ENCODE results near the gene ALX1.

ALX1 gene

DNA sequence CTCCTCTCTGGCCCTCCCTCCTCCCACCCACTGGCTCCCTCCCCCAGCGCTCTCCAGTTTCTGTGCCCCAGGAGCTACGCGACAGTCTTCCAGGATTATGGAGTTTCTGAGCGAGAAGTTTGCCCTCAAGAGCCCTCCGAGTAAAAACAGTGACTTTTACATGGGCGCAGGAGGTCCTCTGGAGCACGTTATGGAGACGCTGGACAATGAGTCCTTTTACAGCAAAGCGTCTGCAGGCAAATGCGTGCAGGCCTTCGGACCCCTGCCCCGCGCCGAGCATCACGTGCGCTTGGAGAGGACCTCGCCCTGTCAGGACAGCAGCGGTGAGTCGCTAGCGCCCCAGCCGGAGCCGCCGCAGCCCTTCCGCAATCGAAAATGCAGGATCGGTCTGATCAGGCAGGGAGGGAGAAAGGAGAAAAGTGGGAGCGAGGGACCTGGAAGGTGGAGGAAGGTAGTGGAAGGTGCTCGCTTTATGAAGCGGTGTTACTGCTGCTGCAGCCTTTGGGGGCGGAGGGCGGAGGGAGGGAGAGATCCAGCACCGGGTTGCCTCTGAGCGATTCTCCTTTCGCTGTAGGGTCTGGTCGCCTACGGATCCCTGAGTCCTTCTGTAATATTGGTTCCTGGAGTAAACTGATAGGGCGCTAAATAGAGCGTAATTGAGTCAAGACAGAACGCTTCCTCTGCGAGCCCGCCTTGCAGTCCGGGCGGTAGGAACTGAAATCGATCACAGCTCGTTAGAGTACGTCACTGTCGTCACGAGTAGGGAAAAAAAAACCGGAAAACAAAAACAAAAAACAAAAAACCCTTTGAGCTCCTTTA, at the start of gene ALX1:
Gene ALX1, plus strand, starts transcription at position 56 of the 819 bp plus-strand sequence. Its CDS starts 42 bp downstream, at position 98.
- no peak for DNase-seq (ENCODE audit: low read depth)

DNA sequence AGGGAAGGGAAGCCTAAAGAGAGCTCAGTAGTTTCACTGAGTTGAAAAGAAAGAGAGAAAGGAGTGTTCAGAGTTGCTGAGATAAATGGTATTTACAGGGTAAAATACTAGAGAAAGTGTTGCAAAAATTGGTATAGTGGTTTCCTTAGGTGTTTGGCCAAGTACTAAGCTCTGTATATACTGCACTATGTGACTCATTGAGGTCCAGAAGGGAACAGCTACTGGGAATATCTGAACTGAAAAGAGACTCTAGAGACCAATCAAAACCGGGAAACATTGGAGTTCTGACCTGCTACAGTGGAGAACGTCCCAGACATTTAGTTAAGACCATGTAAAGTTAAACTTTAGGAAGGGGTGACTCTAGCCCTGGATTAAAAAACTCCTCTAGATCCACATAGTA, 42.7 kb upstream of the ALX1 start:
- DNase-seq (ENCODE audit: low read depth), result no peak

DNA sequence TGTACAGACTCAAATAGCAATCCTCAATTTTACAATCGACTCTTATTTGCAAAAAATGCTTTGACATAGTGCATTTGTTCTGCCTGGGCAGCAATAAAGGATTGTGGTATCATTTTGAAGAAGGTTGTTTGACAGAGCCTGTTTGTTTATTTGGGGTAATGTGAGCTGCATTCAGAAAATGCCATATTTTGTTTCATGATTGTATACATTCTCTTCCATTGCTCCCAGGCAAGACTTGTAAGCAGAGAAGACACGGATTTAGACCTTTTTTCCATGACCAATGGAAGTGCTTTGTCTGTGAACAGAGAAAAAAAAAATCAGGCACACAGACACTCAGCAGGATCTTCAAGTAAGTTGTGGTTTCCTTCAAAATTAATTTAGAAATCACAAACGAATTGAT, 35.5 kb upstream of the ALX1 start:
- DNase-seq (ENCODE audit: low read depth), result no peak

DNA sequence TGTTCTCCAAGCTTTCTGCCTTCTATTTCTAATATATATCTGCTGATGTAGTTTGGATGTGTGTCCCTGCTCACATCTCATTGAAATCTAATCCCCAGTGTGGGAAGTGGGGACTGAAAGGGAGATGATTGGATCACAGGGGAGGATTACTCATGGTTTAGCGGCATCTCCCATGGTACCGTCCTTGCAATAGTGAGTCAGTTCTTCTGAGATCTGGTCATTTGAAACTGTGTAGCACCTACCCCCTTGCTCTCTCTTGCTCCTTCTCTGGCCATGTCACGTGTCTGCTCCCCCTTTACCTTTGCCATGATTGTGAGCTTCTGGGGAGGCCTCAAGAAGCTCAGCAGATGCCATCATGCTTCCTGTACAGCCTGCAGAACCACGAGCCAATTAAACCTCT, 26.2 kb upstream of the ALX1 start:
- no peak for DNase-seq (ENCODE audit: low read depth)

DNA sequence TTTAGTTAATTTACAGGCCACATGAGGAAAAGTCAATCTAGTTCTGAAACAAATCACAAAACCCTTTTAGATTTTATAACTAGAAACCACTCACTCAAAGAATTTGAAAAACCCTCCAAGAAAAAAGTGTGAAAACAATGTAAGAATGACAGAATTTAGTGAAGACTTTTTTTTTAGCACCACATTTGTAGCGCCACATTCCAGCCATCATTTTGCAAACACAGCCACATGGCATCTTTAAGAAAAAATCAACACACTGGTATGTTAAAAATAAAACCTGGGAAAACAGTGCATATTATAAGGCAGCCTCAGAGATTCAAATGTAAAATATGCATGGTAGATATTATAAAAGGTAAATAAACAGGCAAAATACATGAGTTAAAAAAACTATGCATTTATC, 22.3 kb upstream of the ALX1 start:
- no peak for DNase-seq (ENCODE audit: low read depth)

DNA sequence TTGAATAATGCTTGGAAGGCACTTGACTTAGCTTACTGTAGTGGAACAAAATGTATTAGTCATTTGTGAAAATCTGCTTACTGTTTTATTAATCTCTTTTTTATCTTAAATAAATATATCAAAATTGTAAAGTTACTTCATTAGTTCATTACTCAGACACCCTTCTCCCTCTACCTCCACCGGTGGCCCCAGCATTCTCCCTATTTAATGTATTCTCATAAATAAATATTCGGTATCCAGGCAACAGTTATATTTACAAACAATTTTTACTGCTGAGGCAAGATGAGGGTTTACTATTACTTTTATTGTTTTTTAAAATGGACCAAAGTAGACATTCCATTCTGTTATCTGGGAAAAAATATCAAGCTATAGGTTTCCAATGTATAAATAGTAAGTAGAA, 19.6 kb upstream of the ALX1 start:
- no peak for DNase-seq (ENCODE audit: low read depth)

DNA sequence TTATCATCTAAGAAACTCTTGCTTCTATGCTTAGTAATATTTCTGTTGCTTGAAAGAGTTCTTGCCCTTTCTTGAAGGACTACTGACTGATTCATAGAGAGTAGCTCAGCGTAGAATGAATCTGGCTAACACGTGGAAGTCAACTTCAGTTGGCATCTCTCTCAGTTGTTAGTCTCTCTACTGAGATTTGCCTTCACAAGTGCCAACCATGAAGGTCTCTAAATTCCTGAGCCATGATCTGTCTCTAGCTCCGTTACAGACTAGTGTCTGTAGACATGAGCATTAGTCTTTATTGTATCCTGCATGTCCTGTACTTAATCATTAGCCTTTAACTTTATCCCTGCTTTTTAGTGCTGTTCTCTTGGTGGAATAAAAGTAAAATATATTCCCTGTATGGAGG, 19.1 kb upstream of the ALX1 start:
- no peak for DNase-seq (ENCODE audit: low read depth)

DNA sequence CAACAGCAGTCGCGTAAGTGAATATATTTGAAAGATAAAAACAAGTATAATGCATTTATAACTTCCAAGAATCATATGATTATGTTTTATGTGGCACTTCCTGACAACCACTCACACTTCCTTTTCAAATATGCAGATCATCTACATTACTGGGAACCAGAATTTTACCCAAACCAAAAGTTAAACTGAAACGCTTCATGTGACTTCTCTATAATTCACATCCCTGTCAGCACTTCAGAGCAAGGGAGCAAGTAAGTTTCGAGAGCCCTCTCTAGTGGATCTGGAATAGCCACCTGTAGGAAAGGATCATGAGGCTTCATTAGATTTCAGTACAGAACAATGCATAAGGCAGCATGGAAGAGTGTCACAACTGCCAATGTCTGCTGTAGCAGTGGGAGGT, 13.7 kb upstream of the ALX1 start:
- no peak for DNase-seq (ENCODE audit: low read depth)

DNA sequence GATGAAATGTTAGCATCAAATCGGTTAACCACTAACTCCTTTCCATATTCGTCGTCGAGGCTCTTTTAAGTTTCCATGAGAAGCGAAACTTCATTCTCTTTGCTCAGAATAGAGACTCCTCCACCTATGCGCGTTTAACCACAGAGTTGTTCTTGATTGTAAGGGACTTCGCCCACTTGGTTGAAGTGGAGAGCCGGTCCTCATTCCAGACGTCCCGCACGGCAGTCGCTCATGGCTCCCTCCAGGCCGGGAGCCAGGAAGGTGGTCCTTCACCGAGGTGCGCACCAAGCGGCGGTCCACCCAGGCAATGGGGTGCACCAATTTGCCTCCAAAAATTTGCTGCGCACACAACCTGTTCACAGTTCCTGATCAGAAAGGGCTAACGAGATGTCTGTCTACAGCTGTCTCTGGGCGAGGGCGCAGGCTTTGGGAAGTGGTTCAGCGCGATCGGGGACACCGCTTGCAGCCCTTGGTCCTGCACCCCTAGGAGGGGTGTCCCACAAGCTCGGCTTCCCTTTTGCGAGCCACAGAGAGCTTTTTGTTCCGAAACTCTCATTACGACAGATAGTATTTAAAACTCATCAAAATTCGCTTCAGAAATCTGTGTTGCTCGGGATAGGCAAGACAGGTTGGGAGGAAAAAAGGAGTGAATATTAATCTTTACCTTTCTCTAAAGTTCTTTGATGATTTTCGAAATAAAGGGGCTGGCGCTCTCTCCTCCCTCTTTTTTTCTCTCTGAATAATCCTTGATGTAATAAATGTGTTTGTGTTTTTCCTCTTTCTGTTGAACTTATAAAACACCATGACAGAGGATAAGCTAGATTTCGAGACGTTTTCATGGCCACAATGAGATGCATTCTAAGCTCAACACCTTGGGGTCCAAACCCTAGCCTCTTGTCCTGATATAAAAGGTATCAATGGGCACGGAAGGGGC, 6.4 kb upstream of the ALX1 start:
- DNase-seq (ENCODE audit: low read depth), result no peak

DNA sequence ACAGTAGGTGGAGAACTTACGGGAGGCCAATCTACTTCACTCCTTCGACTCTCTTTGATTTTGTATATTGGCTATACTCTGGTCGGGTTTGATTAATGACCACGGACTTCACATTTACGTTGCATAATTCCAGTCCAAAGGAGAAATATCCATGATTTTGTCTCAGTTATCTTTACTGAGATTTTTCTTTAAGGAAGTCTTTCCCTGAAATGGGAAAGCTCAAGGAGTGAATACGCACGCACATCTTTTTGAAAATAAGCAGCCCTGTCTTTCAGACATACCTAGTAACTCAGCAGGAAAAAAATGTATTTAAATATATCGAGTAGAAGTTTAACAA, 5.7 kb upstream of the ALX1 start:
- DNase-seq (ENCODE audit: low read depth), result no peak

DNA sequence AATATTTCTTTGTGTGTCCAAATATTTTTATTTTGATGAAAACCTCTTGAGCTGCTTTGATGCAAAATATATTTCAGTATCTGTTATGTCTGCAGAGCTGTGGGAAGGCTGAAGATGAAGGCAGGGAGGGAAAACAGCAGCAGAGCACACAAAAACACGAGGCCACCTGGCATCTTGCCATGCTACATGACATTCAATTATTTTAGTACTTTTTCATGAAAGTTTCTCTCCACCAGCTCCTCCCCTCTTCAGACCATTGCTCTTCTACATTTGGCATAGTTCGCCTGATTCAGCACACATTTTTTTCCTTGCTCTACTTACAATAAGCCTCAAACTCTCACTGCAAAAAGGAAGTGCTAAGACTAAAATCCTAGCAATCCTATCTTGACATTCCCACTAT, 4.6 kb upstream of the ALX1 start:
- DNase-seq (ENCODE audit: low read depth), result no peak

DNA sequence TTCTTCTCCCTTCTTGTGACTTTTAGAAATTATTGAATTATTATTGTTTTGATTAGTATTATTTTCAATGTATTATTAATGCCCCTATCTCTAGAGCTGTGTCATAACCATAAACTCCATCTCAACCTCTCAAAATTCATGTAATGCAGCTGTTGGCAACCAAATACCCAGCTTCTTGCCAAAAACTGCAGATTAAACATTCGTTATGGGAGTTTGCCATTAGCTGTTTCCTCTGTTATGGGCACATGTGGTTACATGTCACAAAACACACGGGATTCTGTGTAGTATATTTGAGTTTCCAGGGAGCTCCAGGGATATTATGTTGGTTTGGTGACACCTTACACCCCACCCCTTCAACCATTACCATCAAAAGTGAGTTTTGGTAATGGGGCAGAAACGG, 2.8 kb upstream of the ALX1 start:
- DNase-seq (ENCODE audit: low read depth), result no peak

DNA sequence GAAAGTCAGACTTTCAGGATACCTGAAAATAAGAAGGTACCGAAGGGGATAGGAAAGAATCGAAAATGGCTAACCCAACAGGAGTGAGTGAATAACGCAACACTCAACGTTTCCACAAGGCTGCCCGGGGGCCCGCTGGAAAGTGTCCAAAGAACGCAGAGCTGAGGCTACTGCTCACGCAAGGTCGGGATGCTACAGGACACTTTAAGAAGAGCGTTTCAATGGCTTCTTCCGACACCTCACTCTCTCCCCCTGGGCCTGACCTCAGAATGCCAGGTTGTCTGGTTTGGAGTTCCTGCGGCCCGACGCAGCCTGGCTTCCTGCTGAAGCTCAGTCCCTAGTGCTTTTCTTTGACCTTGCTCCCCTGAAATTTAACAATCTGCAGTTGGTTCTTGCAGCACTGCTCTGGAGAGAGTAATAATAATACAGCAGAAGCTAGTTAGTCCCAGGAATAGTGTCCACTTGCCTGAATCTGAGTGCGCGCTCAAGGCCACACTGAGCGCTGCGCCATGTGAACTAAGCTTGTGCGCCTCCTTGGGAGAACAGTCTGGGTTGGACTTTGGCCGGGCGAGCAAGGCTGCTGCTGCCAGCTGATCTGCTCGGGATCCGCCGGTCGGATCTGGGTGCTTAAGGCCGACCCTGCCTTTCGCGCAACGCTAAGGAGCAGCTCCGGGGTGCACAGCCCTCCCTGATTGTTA, 2.0 kb upstream of the ALX1 start:
- no peak for DNase-seq (ENCODE audit: low read depth)

DNA sequence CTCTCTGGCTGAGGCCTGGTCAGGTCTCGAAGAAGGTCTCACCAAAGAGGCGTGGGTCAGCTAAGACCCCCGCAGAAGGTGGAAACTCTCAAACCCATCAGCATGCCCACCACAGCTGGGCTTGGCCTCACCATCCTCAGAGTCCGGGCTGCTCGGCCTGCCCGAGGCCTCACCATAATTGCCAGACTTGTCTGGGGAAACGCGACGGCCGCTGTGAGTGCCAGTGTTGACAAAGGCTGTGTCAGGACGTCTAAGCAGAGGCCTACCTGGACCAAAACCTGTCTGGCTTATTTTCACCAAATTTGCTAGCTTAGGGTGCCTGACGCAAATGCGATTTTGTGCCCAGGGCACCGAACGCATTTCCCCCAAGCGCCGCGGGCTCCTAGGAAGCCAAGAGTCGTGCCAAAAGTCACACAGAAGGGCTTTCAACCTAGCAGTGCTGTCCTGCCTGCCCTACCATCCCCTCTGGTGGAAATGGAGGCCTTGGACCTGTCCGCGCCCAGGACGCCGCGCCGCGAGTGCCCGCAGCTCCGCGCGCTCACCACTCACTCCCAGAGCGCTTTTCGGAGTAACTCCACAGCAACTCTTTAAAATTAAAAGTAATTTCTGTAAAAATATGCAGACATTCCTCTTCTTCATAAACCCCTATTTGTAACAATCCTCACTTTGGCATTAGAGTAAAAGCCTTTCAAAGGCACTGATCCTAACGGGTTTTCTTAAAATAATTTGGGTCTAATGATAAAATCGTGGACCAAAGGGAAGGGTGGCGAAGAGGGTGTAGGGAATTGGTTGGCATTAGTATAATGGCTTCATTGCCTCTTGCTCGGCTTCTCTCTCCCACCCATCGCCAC, 1.2 kb upstream of the ALX1 start:
- DNase-seq (ENCODE audit: low read depth), result no peak

DNA sequence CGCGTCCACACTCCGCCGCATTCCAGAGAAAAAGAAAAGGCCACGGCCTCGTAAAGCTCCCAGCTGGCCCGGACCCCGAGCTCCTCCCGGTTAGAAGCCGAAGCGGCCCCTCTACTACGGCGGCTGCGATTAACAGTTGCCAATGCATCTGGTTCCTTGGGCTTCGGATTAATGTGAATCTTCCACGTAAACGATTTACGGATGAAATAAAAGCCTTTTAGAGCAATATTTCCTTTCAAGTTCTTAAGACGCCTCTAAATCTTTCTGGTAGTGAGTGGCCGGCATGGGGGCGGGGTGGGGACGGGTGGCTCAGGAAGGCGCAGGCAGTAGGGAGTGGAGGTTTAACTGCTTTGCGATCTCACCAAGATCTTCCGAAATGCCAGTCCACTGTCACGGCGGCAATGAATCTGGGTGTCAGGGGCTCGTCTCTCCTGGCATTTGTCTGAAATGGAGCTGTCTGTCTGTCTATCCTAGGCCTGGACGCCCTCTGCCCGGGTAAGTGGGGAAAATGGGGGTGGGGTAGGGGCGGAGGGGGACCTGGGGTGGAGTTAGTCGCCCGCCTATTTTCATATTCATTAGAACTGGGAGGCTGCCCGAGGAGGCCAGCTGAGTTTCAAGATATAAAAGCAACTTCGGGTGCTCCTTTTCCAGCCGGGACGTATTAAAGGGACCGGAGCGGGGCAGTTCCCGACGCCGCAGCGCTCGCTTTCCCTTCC, 413 bp upstream of the ALX1 start:
- no peak for DNase-seq (ENCODE audit: low read depth)

DNA sequence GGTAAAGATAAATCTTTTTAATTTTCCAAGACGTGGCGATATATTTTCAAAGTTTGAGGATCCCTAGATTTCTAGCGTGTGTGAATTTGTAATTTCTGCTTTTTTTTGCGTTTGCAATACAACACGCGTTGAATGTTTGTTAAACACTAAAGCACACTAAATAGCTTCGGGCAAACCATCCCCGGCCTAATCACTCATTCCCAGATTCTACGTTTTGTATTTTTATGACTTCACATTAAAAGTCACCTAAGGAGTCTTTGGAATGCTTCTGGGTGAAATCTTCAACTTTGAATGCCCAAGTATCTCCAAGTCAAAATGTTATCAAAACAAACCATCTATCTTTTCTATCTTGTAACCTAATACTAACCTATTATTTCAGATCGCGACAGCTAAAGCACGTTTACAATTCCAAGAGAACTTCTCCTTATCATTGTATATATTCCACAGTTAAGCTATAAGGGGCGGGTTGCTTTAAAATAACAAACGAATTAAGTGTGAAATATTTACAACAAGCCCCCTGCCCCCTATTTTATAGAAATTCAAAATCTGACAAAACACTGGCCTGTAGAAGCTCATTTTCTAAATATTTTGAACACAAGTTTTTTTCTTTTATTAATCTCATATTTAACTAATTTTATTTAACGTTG, 1.1 kb downstream of the ALX1 start:
- no peak for DNase-seq (ENCODE audit: low read depth)

DNA sequence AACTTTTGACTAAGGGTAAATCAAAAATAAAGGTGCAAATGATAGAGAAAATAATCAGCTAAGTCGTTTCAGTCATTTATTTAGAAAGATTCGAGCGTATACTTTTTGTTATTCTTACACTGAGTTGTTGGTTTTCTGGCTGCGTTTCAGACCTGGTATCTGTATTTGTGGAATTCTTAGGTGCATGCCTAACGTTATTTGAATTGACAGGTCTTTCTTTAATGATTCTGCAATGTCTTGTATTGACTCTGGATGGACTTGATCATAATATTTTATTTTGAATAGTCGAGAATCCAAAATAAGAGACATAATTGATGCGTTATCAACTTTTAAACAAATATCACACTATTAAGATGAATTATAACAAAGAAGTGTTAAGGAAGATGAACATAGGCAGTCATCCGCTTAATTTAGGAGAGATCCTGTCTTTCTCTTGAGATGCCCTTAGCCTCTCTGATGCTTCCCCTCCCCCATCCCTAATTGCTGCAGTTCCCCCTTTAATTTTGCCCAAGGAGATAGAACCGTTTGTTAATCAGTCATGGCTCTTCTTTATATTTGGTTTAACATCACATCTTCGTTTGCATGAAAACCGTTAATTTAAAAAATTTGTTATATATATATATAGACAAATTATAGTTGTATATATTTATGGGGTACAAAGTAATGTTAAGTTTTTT, 1.8 kb downstream of the ALX1 start:
- no peak for DNase-seq (ENCODE audit: low read depth)

DNA sequence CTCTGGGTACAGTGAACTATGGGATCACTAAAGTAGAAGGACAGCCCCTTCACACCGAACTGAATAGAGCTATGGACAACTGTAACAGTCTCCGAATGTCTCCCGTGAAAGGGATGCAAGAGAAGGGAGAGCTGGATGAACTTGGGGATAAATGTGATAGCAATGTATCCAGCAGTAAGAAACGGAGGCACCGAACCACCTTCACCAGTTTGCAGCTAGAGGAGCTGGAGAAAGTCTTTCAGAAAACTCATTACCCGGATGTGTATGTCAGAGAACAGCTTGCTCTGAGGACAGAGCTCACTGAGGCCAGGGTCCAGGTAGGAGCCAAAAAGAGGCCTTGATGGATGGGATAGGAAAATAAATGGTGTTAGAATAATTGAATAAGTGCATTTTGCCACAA, 3.5 kb downstream of the ALX1 start:
- DNase-seq (ENCODE audit: low read depth), result no peak

DNA sequence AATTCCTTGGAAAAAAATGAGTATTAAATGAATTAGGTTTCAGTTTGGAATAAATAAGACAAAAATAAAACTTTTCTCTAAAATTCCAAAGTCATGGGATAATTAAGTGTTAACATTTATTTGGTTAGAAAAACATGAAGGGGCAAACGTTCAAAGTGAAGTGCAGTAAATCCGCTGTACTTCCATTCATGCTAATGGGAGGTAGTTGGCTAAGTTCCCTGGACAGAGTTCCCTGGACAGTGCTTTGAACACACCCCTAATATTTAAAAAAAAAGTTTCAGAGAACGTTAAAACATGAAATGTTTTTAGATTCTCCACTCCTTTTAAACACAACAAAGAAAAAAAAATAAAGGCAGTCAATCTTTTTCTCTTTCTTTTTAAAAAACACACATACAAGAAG, 16.3 kb downstream of the ALX1 start:
- DNase-seq (ENCODE audit: low read depth), result no peak

DNA sequence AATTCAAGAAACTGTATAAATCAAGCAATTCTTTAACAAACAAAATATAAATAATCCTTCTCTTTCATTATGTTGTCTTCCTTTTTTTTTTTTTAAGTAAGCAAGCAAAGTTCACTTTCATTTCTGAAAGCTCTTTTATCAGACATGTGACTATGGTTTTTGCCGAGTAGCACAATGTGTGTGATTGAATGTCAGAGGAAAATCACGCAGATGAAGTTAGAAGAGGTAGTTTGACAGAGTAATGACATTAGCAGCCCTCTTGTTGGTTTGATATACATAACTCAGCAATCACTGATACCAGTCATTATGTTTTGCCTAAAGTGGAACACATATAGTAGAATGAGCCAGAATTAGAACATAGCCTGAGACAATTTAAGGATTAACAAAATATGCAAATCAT, 19.0 kb downstream of the ALX1 start:
- DNase-seq (ENCODE audit: low read depth), result no peak
